ENCODE results near the gene BRCA1.
A peak's percentile ranks its signal among the peaks of the same experiment; 100 is the strongest.
"Not testable (repeated sequence)": the region's sequence is repeated elsewhere in the genome, so short reads cannot be mapped to it uniquely, and the experiment has no call there.

The BRCA1 gene

DNA sequence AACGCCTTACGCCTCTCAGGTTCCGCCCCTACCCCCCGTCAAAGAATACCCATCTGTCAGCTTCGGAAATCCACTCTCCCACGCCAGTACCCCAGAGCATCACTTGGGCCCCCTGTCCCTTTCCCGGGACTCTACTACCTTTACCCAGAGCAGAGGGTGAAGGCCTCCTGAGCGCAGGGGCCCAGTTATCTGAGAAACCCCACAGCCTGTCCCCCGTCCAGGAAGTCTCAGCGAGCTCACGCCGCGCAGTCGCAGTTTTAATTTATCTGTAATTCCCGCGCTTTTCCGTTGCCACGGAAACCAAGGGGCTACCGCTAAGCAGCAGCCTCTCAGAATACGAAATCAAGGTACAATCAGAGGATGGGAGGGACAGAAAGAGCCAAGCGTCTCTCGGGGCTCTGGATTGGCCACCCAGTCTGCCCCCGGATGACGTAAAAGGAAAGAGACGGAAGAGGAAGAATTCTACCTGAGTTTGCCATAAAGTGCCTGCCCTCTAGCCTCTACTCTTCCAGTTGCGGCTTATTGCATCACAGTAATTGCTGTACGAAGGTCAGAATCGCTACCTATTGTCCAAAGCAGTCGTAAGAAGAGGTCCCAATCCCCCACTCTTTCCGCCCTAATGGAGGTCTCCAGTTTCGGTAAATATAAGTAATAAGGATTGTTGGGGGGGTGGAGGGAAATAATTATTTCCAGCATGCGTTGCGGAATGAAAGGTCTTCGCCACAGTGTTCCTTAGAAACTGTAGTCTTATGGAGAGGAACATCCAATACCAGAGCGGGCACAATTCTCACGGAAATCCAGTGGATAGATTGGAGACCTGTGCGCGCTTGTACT, at the start of gene BRCA1:
Gene BRCA1, minus strand, starts transcription at position 232 of the 834 bp plus-strand sequence. CDS start 1,268 bp downstream, outside the sequence.
- TF ChIP-seq, protein P1, sequence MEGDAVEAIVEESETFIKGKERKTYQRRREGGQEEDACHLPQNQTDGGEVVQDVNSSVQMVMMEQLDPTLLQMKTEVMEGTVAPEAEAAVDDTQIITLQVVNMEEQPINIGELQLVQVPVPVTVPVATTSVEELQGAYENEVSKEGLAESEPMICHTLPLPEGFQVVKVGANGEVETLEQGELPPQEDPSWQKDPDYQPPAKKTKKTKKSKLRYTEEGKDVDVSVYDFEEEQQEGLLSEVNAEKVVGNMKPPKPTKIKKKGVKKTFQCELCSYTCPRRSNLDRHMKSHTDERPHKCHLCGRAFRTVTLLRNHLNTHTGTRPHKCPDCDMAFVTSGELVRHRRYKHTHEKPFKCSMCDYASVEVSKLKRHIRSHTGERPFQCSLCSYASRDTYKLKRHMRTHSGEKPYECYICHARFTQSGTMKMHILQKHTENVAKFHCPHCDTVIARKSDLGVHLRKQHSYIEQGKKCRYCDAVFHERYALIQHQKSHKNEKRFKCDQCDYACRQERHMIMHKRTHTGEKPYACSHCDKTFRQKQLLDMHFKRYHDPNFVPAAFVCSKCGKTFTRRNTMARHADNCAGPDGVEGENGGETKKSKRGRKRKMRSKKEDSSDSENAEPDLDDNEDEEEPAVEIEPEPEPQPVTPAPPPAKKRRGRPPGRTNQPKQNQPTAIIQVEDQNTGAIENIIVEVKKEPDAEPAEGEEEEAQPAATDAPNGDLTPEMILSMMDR (IDR thresholded peaks at IDR 0.05; ENCODE audit: insufficient read depth, missing control alignments): no peak
- FAIRE-seq: peak; percentile 80
- DNase-seq (ENCODE audit: insufficient read length, low spot score): peak; percentile 87

DNA sequence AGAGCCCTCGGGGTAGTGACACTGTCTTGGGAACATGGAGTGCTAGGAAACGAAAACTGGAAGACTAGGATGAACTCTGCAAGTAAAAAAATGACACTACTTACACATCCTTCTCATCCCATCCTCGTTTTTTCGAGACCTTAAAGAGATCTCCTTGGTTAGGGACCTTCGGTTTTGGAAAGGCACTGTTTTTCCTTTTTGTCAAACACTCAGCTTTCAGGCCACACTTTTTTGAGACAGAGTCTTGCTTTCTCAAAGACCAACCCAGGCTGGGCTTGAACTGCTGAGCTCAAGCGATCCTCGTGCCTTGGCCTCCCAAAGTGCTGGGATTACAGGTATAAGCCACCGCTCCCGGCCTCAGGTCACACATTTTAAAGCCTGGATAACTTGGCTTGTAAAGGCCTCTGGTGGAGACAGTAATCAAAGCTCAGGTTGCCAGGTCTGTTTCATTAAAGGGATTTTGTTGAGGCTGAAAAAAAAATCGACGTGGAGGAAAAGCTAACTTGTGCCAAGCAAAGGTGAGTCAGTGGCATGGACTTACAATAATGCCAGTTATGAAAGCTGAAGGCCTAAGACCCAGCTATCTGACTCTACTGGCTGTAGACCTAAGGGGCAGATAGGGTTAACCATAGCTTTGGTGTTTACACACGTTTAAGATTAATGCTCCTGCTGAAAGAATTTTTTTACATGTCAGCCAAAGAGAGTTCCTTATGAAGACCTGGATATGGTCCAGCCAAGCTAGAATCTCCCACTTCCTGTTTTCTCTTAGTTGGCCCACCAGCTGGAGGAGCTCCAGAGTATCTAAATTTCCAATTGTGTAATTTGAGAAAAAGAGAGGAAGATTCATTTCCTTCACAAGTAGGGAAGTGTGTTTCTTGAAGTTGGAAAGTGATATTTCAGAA, 46.7 kb upstream of the BRCA1 start:
- TF ChIP-seq, protein P1 (IDR thresholded peaks at IDR 0.05; ENCODE audit: insufficient read depth, missing control alignments): peak; percentile 25

DNA sequence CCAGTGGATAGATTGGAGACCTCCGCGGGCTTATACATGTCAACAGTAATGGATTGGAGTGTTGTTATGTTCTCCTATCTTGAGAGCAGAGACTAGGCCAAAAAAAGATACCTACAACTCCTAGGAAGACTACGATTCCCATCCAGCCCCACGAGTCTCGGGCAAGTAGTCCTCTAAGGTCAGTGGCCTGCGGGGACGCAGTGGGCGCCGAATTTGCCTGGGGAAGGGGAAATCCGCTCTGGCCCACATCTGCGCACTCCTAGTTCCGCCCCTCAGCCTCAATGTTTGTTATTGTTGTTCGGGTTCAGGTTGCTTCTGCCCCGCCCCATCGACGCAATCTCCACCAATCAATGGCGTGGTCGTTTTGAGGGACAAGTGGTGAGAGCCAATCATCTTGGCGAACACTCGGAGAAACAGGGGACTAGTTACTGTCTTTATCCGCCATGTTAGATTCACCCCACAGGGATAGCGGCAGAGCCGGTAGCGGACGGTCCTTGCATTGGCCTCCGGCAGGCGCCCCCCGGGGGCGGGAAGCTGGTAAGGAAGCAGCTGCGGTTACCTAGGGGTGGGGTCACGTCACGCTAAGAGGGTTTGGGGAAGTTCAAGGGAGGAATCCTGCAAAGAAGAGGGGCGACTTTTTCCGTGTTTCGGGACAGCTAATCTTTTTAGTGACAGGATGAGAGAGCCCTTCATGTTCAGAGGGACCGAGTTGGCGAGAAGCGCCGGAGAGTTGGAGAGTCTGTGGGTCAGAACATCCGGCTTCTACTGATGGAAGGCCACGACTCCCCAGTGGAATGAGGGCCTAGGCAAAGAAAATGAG, 45.8 kb upstream of the BRCA1 start, which contains the start of gene NBR1:
Gene NBR1, plus strand, starts transcription at position 449 of the 820 bp plus-strand sequence. CDS start 4,586 bp downstream, outside the sequence.
- DNase-seq (ENCODE audit: insufficient read length, low spot score) (peak; percentile 93), FAIRE-seq (no peak)

More for the DNA sequence above, 46.7 kb upstream of the BRCA1 start:
- FAIRE-seq (no peak), DNase-seq (ENCODE audit: insufficient read length, low spot score) (no peak)

DNA sequence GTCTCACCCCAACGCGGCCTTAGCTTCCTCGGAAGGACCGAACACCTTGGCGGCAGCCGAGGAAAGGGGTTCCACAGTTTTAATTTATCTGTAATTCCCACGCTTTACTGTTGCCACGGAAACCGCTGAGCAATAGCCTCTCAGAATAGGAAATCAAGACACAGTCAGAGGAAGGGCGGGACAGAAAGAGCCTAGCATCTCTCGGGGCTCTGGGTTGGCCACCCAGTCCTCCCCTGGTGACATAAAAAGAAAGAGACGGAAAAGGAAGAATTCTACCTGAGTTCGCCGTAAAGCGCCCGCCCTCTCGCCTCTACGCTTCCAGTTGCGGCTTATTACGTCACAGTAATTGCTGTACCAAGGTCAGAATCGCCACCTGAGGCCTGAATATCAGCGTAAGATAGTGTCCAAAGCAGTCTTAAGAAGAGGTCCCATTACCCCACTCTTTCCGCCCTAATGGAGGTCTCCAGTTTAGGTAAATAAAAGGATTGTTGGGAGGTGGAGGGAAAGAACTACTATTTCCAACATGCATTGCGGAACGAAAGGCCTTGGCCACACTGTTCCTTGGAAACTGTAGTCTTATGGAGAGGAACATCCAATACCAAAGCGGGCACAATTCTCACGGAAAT, 45.1 kb upstream of the BRCA1 start:
- TF ChIP-seq, protein P1 (IDR thresholded peaks at IDR 0.05; ENCODE audit: insufficient read depth, missing control alignments): no peak
- DNase-seq (ENCODE audit: insufficient read length, low spot score) (peak; percentile 67), FAIRE-seq (no peak)

More for the DNA sequence above, 45.8 kb upstream of the BRCA1 start, which contains the start of gene NBR1:
- TF ChIP-seq, protein P1 (IDR thresholded peaks at IDR 0.05; ENCODE audit: insufficient read depth, missing control alignments): peak; percentile 15

DNA sequence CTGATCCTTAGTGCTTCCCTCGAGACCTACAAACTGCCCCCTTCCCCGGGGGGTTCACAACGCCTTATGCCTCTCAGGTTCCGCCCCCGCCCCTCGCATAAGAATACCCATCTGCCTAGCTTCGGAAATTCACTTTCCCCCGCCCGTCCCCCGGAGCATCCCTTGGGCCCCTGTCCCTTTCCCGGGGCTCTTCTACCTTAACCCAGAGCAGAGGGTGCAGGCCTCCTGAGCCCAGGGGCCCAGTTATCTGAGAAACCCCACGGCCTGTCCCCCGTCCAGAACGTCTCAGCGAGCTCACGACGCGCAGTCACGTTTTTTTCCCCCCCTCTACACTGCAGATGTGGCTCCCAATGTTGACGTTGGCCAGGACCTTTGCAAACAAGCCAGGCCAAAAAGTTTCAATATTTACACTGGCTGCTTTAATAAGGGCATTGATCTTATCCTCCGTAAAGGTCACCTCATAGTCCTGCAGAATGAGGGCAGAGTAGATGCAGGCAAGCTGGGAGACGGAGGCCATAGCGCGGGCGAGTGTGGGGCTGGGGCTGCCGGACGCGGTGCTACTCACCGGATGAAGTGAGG, 44.5 kb upstream of the BRCA1 start:
- no peak for DNase-seq (ENCODE audit: insufficient read length, low spot score)
- TF ChIP-seq, protein P1 (IDR thresholded peaks at IDR 0.05; ENCODE audit: insufficient read depth, missing control alignments): no peak
- no peak for FAIRE-seq

DNA sequence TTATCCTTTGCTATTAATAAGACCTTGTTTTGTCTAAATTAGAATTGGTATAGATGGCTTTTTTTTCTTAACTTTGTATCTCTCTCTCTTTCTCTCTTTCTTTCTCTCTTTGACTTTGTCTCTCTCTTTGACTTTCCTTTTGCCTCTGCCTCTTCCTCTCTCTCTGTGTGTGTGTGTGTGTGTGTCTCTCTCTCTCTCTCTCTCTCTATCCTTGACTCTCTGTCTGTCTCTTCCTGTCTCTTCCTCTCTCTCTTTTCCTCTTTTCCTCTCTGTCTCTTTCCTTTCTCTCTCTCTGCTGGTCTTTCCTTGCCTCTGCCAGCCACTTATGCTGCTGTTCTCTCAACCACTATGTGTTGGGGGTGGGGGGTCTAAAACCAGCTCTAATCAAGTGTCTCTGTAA, 40.8 kb upstream of the BRCA1 start:
- FAIRE-seq; DNase-seq (ENCODE audit: insufficient read length, low spot score): not testable (repeated sequence)

DNA sequence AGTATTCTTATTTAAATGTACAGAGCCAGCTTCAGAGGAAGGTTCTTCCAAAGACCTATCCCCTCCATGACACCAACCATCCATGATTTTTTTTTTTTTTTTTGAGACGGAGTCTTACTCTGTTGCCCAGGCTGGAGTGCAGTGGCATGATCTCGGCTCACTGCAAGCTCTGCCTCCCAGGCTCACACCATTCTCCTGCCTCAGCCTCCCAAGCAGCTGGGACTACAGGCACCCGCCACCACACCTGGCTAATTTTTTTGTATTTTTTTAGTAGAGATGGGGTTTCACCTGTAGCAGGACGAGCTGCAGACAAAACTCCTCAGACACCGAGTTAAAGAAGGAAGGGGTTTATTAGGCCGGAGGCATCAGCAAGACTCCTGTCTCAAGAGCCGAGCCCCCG, 34.8 kb upstream of the BRCA1 start:
- not testable (repeated sequence) for DNase-seq (ENCODE audit: insufficient read length, low spot score); FAIRE-seq

DNA sequence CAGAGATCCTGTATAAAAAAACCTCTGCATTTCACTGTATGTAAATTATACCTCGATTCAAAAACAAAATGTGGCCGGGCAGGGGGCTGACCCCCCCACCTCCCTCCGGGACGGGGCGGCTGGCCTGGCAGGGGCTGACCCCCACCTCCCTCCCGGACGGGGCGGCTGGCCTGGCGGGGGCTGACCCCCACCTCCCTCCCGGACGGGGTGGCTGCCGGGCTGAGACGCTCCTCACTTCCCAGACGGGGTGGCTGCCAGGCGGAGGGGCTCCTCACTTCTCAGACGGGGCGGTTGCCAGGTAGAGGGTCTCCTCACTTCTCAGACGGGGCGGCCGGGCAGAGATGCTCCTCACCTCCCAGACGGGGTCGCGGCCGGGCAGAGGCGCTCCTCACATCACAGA, 34.1 kb upstream of the BRCA1 start:
- not testable (repeated sequence) for DNase-seq (ENCODE audit: insufficient read length, low spot score); FAIRE-seq
